Gastroesophageal sphincter (tissue), 3 donors: ENCODE measurements around the gene HNRNPUL1.

ENCODE experiments used
- CTCF ChIP-seq, 4 experiments: fragments of 200-600 bp in 2 of 4; fragments of 450-650 bp in 2 of 4; sonication (generic) in 1 of 4; IDR thresholded peaks; one replicate each; pipeline ENCODE4 v1.5.1; 2017 to 2019; ENCODE audit warnings: antibody characterized with exemption in 4 of 4, mild to moderate bottlenecking in 2 of 4, moderate library complexity in 2 of 4
- EP300 ChIP-seq: sonication (generic); formaldehyde crosslinking; IDR thresholded peaks from one replicate; pipeline ENCODE4 v1.6.1; 2017; ENCODE audit warnings: antibody characterized with exemption, mild to moderate bottlenecking
- POLR2AphosphoS5 ChIP-seq: sonication (generic); formaldehyde crosslinking; IDR thresholded peaks from one replicate; pipeline ENCODE4 v1.6.1; 2017; ENCODE audit warnings: antibody characterized with exemption

GRCh38 chr19:41302624-41303351 is 38.6 kb downstream of the HNRNPUL1 start:
- TF ChIP-seq CTCF (IDR thresholded peaks at IDR 0.05) (no peak), EP300 (no peak), POLR2AphosphoS5 (no peak)
